Astrocyte of the spinal cord (primary cell): Measurements from ENCODE around the gene GMEB2.

ENCODE experiments used
- DNase-seq: peaks from one replicate; pipeline ENCODE4 v3.0.0; 2011; ENCODE audit warnings: low read depth, low spot score
- H3K4me3 ChIP-seq: 2 replicates; pipeline ENCODE4 v1.5.1; 2011; ENCODE audit warnings: low read depth, mild to moderate bottlenecking, low read length, moderate library complexity
- CTCF ChIP-seq: IDR thresholded peaks from 2 replicates; pipeline ENCODE4 v1.5.1; 2012; ENCODE audit warnings: low read depth, mild to moderate bottlenecking, low read length, inconsistent platforms
- in situ Hi-C: cut with HindIII; loops from 2 replicates; pipeline ENCODE4 v1.10.0; 2017; ENCODE audit warnings: low sequenced_read_pairs

Gene GMEB2

GRCh38 chr20:63648895-63649589, 22.1 kb upstream of the GMEB2 start:
- in situ Hi-C loops, result no loop called here
- H3K4me3 ChIP-seq, result no peak overlapping the region
- no peak for TF ChIP-seq CTCF
- no peak for DNase-seq

- H3K4me3 ChIP-seq, result no peak overlapping the region
- in situ Hi-C loops, result no loop called here
- no peak for DNase-seq
- no peak for TF ChIP-seq CTCF
Measured at GRCh38 chr20:63648190-63648589, 21.3 kb upstream of the GMEB2 start.

GRCh38 chr20:63645218-63645617, 18.3 kb upstream of the GMEB2 start:
- no peak for TF ChIP-seq CTCF
- in situ Hi-C loops, result no loop called here
- DNase-seq, result no peak
- no peak overlapping the region for H3K4me3 ChIP-seq

GRCh38 chr20:63643946-63644345, 17.0 kb upstream of the GMEB2 start:
- in situ Hi-C loops, result no loop called here
- no peak for TF ChIP-seq CTCF
- DNase-seq, result no peak
- H3K4me3 ChIP-seq, result no peak overlapping the region

- DNase-seq, result no peak
- H3K4me3 ChIP-seq, result no peak overlapping the region
- in situ Hi-C loops, result no loop called here
- TF ChIP-seq CTCF, result no peak
Measured at GRCh38 chr20:63643499-63643898, 16.6 kb upstream of the GMEB2 start.

- H3K4me3 ChIP-seq, result no peak overlapping the region
- no peak for TF ChIP-seq CTCF
- in situ Hi-C loops, result no loop called here
- no peak for DNase-seq
Measured at GRCh38 chr20:63642527-63643247, 15.8 kb upstream of the GMEB2 start.
